Kasumi-1 (cell line): ENCODE measurements around the gene PCNT.
"Not testable (repeated sequence)": the region's sequence is repeated elsewhere in the genome, so short reads cannot be mapped to it uniquely, and the experiment has no call there.

ENCODE experiments used
- DNase-seq, 2 experiments: peaks; one replicate each; lab custom pipeline; 2025; lab: John Stamatoyannopoulos, UW

Gene PCNT

DNA sequence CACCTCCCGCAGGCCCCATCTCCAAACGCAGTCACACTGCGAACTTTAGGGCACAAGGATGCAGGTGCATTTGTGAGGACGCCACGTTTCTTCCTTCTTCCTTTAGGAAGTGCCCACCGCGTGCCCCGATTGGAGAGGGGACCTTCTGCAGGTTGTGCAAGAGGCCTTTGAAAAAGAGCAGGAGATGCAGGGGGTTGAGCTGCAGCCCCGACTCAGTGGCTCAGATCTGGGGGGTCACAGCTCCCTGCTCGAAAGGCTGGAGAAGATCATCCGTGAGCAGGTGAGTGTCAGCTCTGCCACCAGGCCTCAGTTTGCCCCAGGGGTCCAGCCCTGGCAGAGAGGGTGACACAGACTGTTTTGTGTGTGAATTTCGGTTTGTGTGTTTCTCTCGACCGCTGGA lies 103.6 kb downstream of the PCNT start:
- DNase-seq, result no peak

DNA sequence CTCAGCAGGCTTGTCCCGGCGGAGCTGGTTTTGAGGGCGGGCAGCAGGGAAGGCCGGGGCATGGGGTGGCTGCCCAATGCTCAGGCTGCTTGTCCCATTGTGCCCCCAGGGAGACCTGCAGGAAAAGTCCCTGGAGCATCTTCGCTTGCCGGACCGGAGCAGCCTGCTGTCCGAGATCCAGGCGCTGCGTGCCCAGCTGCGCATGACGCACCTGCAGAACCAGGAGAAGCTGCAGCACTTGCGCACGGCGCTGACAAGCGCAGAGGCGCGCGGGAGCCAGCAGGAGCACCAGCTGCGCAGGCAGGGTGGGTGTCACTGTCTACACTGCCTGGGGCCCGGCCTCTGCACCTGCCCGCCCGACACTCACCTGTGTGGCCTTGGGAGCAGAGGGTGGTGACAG lies 104.3 kb downstream of the PCNT start:
- DNase-seq, result no peak

DNA sequence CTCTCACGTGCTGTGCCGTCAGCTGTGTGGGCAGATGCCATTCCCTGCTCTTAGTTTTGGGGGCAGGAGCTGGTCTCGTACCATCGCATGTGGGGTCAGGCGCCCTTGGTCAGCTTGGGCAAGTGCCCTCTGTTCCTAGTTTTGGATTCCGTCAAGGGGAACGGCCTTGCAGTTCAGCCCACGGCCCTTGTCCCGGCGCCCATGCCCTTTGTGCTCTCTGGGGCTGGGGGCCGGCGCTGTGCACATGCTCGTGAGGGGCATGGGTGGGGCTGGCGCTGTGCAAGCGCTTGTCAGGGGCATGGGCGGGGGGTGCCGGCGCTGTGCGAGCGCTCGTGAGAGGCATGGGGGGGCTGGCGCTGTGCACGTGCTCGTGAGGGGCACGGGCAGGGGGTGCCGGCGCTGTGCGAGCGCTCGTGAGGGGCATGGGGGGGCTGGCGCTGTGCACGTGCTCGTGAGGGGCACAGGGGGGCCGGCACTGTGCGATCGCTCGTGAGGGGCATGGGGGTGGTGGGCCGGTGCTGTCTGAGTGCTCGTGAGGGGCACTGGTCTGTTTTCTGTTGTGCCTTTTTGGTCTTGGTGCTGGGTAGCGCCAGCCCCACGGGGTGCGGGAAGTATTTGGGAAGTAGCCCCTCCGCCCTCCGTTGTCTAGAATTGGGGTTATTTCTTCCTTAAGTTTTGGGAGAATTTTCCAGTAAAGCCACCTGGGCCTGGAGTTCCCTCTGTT lies 105.2 kb downstream of the PCNT start:
- no peak for DNase-seq

DNA sequence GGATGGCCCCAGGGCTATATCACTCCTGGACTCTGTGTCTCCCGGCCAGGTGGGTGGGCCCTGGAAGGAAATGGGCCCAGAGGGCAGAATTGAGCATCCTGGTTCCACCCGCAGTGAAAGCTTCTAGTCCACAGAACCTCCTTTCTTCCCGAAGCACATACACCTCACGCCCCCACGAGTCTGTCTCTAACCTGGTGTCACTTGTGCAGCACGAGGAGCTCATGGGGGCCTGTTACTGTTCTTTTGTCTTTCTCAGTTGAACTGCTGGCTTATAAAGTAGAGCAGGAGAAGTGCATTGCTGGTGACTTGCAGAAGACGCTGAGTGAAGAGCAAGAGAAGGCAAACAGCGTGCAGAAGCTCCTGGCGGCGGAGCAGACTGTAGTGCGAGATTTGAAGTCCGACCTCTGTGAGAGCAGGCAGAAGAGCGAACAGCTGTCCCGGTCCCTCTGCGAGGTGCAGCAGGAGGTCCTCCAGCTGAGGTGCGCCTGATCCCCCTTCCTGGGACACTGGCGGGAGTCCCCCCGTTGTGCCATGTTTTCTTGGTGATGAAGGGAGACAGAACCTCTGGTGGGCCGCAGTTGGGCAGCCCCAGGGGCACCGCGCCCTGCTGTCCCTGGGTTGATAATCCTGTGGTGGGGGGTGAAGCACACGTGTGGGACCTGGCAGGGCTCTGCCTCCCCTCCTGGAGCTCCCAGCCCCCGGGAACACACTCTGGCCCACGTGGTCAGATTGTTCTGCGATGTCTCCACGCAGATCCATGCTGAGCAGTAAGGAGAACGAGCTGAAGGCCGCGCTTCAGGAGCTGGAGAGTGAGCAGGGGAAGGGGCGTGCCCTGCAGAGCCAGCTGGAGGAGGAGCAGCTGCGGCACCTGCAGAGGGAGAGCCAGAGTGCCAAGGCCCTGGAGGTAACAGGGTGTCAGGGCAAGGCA lies 106.1 kb downstream of the PCNT start:
- no peak for DNase-seq

DNA sequence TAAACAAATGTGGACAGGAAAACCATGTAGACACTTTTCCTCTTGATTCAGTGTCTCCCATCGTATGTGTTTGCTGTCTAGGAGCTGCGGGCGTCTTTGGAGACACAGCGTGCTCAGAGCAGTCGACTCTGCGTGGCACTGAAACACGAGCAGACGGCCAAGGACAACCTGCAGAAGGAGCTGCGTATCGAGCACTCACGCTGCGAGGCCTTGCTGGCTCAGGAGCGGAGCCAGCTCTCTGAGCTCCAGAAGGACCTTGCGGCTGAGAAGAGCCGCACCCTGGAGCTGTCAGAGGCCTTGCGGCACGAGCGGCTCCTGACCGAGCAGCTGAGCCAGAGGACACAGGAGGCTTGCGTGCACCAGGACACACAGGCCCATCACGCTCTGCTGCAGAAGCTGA lies 107.5 kb downstream of the PCNT start:
- no peak for DNase-seq

DNA sequence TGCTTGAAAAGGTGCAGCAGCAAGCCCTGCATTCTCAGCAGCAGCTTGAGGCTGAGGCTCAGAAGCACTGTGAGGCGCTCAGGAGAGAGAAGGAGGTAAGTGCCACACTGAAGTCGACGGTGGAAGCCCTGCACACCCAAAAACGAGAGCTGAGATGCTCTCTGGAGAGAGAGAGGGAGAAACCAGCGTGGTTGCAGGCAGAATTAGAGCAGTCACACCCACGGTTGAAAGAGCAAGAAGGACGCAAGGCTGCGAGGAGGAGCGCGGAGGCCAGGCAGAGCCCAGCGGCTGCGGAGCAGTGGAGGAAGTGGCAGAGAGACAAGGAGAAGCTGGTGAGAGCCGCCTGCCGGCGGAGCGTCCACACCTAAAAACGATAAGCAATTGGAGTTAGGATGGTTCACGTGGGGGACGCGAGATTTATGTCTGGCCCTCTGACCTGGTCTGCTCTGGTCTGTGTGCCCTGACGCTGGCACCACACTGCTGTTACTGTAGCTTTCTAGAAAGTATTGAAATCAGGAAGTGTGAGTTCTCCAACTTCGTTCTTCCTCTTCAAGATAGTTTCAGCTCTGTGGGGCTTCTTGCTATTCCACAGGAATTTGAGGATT lies 108.0 kb downstream of the PCNT start:
- DNase-seq, result peak; percentile 50 to 65

DNA sequence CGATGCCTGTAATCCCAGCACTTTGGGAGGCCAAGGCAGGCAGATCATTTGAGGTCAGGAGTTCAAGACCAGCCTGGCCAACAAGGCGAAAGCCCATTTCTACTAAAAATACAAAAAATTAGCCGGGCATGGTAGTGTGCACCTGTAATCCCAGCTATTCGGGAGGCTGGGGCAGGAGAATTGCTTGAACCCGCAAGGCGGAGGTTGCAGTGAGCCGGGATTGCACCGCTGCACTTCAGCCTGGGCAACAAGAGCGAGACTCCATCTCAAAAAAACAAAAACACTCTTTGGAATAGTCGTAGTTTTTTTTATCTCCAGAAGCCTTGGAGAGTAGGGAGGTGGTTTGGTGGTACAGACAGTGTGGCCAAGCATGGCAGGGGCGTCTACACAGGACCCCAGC lies 109.2 kb downstream of the PCNT start:
- not testable (repeated sequence) for DNase-seq

DNA sequence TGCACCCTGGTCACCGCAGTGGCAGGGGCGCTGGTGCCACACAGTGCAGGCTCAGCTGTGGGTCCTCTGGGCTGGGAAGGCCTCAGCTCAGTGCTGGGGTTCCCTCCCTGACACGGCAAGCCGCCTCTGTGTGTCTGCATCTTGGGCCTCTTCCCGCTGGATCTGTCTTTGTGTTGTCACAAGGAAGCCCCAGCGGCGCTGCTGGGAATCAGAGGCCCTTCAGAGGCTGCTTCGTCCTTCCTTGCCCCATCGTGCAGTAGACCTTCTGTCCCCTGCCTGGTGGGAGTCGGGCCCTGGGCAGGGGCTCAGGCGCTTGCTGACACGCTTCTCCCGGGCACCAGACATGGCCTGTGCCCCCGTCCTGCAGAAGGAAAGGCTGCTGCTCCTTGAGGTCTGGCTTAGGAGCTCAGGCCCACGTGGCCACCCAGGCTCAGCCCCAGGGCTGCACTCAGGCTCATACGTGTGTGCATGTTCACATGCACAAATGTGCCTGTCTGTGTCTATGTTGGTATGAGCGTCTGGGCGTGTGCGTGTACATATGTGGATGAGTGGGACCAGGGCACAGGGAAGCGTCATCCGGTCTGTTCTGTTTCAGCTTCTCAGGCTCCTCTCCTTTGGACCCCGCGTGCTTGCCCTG lies 110.5 kb downstream of the PCNT start:
- no peak for DNase-seq

DNA sequence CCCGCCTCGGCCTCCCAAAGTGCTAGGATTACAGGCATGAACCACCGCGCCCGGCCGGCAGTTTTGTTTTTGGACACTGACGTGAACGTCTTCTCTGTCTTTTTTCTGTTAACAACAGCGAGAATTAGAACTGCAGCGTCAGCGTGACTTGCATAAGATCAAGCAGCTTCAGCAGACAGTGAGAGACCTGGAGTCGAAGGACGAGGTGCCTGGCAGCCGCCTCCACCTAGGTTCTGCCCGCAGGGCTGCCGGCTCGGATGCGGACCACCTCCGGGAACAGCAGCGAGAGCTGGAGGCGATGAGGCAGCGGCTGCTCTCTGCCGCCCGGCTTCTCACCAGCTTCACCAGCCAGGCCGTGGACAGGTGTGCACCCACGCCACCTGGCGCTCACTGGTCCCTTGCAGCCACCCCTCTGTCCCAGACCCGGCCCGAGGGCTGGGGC lies 111.9 kb downstream of the PCNT start:
- no peak for DNase-seq

DNA sequence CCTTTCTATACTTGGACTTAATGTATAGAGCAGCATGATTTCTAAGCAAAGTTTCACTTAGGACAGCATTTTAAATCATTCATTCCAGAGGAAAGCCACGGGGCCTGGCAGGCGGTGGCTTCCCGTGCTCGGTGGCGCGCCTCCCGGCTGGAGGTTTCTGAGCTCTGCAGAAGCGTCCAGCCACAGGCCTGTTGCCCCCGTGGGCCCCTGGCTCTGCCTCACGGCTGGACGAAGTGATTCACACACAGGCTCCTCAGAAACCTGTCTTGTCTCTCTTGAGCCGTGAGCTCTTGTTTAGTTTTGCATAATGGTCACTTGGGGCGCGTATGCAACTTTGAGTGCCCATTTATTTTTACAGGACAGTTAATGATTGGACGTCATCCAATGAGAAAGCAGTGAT lies 112.7 kb downstream of the PCNT start:
- no peak for DNase-seq

DNA sequence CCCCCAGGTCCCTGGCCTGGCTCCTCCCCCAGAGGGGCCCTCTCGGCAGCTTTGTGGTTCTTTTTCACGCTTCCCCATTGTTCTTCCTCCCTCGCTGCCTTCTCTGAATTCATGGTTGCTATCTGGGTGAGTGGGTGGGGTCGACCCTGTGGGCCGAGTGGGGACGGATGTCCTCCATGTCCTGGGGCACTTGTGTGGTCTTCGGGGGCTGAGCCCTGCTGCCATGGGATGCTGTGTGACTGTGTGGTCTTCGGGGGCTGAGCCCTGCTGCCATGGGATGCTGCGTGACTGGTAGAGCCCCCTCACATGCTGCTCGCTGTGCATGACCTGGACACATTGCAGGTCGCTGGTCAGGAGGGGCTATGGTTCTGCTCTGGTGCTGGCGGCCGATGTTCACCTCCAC lies 113.1 kb downstream of the PCNT start:
- no peak for DNase-seq

DNA sequence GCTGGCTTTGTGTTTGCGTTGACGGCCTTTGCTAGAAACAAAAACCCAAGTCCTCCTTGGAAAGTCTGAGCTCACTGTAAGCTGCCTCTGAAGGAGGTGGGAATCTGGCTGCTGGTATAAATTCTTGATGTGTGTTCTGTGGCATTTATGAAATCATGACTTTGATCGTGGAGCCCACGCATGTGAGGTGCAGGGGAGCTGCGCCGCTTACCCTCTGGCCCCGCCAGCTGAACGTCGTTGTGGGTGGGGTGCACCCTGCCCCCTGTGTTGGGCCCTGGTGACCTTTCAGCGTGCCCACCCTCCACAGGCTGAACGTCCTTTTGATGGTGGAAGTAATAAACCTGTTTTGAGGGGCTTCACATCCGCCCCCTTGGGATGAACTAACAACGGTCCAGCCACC lies 113.6 kb downstream of the PCNT start:
- no peak for DNase-seq

DNA sequence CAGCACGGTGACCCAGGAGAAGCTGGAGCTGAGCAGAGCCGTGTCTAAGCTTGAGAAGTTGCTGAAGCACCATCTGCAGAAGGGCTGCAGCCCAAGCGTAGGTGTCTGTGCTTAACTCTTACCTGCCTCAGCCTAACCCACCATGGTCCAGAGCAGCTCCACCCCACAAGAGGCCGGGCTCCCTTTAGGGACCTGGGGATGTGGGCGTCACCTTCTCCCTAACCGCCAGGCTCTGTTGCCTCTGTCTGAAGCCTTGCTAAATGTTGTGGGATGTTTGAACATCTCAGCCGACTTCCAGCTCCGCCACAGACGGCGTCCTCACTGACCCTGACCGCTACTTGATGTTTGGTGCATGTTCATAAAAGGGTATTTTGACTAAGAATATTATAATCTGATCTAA lies 114.3 kb downstream of the PCNT start:
- no peak for DNase-seq

DNA sequence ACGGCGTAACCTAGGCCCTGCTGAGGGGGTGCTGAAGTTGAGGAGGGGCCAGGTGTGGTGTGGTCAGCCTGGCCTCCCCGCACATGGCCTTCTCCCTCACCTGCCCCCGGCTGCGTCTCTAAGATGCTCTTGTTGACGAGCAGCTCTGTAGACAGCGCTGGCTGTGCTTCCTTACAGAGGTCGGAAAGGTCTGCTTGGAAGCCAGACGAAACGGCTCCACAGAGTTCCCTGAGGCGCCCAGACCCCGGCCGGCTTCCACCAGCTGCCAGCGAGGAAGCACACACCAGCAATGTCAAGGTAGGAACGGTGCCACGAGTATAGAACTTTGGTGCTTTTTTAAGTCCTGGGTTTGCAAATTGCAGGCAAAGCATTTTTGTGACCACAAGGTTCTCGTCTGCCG lies 116.0 kb downstream of the PCNT start:
- no peak for DNase-seq

DNA sequence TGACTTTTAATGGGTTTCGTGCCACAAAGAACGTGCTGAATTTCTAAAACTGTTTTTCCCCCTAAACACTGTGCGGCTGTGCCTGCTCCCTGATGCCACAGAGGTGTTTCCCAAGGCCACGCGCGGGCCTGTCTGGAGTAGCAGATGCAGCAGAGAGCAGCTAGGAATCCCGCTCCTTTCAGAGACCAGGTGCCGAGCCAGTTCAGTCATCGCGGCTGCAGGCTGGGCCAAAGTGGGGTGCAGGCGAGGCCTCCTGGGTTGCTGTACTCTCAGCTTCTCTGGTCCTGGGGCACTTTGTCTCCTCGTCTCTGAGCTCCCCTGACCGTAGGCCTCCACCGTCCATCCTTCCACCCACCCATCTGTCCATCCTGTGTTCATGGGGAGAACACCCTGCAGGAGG lies 117.4 kb downstream of the PCNT start:
- no peak for DNase-seq

DNA sequence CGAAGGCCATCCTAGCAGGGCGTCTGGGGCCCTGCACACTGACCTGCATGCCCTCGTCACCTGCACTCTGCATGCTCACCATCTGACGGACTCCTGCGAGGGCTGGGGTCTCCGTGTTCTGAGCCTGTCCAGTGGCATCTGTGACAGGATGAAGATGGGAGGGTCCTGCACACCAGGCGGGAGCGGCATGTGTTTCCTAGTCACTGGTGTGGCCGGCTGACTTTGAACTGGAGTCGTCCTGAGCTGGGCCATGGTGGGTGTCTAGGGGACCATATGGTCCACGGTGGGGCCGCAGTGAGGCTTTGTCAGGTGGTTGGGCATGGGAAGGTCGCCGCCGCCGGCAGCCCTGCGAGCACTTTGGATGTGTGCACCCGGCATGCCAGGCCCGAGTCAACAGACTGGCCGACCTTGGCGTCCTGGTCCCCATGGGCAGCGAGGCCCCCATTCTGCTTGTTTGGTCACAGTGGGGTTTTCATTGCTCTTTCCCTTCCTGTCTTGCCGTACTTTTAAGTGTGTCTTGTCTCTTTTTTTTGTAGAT lies 118.1 kb downstream of the PCNT start:
- no peak for DNase-seq

DNA sequence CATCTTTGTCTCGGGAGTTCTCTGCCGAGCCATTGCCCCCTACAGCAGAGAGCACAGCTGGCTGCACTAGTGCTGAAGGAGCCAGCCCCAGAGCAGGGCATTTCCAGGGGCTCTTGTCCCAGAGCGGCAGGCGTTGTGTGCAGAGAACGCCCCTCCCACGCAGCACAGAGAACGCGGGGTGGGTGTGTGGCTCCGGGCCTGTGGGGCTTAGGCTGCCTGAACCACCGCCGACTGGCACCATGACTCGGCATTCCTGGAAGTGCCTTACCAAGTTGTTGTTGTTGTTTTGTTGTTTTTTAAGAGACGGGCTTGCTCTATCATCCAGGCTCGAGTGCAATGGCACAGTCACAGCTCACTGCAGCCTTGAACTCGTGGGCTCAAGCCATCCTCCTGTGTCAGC lies 119.0 kb downstream of the PCNT start:
- DNase-seq, result no peak

DNA sequence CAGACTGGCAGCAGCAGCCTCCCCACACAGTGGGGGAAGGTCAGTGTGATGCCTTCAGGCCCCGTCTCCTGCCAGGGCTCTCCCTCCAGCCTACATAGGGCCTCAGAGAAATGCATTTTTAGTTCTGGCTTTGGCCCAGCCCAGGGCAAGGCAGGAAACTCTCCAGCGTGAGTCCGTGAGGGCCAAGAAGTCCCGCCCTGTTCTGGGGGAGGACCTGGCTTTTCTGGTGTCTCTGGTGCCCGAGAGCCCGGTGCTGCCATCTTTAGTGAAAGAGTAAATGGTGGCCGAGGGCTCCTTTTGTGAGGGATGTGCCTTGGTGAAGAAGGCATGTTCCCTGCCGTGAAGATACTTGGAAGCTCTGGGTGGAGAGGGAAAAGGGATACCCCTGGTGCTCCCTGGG lies 120.0 kb downstream of the PCNT start:
- no peak for DNase-seq

DNA sequence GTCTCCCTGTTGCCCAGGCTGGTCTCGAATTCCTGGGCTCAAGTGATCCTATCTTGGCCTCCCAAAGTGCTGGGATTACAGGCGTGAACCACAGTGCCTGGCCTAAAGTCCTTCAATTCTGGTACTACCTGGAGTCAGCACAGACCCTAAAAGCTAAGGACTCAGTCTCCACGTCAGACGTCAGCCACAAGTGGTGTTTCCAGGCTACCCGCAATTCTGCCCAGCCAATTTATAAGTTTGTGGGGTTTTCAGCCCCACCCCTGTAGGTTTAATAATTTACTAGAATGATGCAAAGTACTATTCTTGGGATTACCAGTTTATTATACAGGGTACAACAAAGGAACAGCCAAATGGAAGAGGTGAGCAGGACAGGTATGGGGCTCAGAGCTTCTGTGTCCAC lies 124.2 kb downstream of the PCNT start:
- no peak for DNase-seq

DNA sequence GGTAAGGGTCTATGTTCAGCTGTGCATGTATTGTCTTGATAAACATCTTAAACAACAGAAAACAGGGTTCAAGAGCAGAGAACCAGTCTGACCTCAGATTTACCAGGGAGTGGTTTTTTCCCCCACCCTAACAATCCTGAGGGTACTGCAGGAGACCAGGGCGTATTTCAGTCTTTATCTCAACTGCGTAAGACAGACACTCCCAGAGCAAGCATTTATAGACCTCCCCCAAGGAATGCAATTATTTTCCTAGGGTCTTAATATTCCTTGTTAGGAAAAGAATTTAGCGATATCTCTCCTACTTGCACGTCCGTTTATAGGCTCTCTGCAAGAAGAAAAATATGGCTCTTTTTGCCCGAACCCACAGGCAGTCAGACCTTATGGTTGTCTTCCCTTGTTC lies 124.9 kb downstream of the PCNT start:
- not testable (repeated sequence) for DNase-seq

DNA sequence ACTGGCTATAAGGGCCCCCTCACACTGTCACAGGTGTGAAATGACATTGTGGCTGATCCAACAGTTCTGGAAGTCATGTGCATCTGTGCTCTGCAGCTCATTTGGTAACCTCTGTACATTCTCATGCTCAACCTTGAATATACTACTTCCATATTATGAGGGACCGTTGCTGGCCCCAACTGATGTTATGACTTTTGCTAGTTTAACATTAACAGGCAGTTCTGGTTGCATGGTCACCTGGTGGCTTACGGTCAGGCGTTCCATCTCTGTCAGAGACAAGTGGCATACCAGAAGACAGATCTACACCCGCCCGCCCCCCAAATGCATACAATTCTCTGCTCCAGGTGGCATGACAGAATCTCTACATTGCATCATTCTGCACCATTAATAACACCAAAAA lies 128.8 kb downstream of the PCNT start:
- no peak for DNase-seq

DNA sequence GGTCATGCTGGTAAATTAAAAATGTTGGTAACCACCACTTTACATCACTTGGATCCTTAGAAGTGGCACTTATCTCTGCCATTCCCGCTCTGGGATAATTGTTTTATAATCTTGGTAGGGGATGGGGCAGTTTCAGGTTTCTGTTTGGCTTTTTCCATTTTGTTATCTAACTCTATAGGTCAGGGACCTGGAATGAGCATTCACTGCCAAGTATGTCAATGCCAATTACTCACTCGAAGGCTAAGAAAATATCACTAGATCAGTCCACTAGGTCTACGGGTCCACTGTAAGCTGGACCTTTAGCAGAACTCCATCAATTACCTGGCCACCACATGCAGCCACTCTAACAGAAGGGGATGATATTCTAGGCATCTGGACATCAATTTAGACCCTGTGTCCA lies 130.2 kb downstream of the PCNT start:
- DNase-seq, result no peak
